DND-41 (cell line): Measurements from ENCODE around the gene KLK15.

ENCODE experiments used
- ATAC-seq: fragments of 200-7000 bp; cut with Tn5 transposase; 3 replicates; pipeline ENCODE4 v1.9.1; 2021; ENCODE audit warnings: low read depth; ENCODE audit not compliant: insufficient read depth
- DNase-seq: peaks from one replicate; pipeline ENCODE4 v3.0.0-alpha.2; 2020
- H2AFZ ChIP-seq: 2 replicates; pipeline ENCODE4 v1.6.0; 2012; ENCODE audit warnings: low read depth, low read length
- H3K27ac ChIP-seq: 2 replicates; pipeline ENCODE4 v1.5.1; 2012; ENCODE audit warnings: low read length, inconsistent platforms
- H3K27me3 ChIP-seq: fragments of 200-600 bp; sonication (generic); 2 replicates; pipeline ENCODE4 v1.6.0; 2012; ENCODE audit warnings: low read length, mild to moderate bottlenecking, inconsistent platforms; ENCODE audit not compliant: insufficient read depth, poor library complexity
- H3K36me3 ChIP-seq: 2 replicates; pipeline ENCODE4 v1.5.1; 2012; ENCODE audit warnings: low read length, inconsistent platforms; ENCODE audit not compliant: insufficient read depth
- H3K4me1 ChIP-seq: 2 replicates; pipeline ENCODE4 v1.5.1; 2012; ENCODE audit warnings: mild to moderate bottlenecking, low read length; ENCODE audit not compliant: insufficient read depth
- H3K4me2 ChIP-seq: 2 replicates; pipeline ENCODE4 v1.6.0; 2012; ENCODE audit warnings: mild to moderate bottlenecking, moderate library complexity, low read length, inconsistent platforms; ENCODE audit not compliant: insufficient read depth
- H3K4me3 ChIP-seq, 2 experiments: fragments of 200-600 bp in 1 of 2; shearing (Covaris generic) in 1 of 2; 2 replicates each; pipeline ENCODE4 v1.5.1; 2012 to 2016; ENCODE audit warnings: inconsistent platforms in 2 of 2, low read length in 2 of 2, mild to moderate bottlenecking in 2 of 2, low read depth in 1 of 2, moderate library complexity in 1 of 2
- H3K79me2 ChIP-seq: 2 replicates; pipeline ENCODE4 v1.6.0; 2012; ENCODE audit warnings: low read length, inconsistent platforms; ENCODE audit not compliant: insufficient read depth
- H3K9ac ChIP-seq: 2 replicates; pipeline ENCODE4 v1.6.0; 2012; ENCODE audit warnings: low read depth, mild to moderate bottlenecking, inconsistent platforms, low read length, moderate library complexity
- H3K9me3 ChIP-seq: 2 replicates; pipeline ENCODE4 v1.5.1; 2012; ENCODE audit warnings: low read length, moderate library complexity, mild to moderate bottlenecking, inconsistent platforms; ENCODE audit not compliant: insufficient read depth, severe bottlenecking
- H4K20me1 ChIP-seq: 2 replicates; pipeline ENCODE4 v1.6.0; 2012; ENCODE audit warnings: low read length; ENCODE audit not compliant: insufficient read depth
- EZH2 ChIP-seq: IDR thresholded peaks from 3 replicates; pipeline ENCODE4 v1.6.1; 2012; ENCODE audit warnings: borderline replicate concordance, low read depth, mild to moderate bottlenecking, moderate library complexity, low read length, inconsistent platforms; ENCODE audit not compliant: severe bottlenecking
- TF ChIP-seq, protein P1 (sequence below): IDR thresholded peaks from 2 replicates; pipeline ENCODE4 v1.5.1; 2012; ENCODE audit warnings: borderline replicate concordance, low read length, moderate library complexity, mild to moderate bottlenecking; ENCODE audit not compliant: poor library complexity, severe bottlenecking; ENCODE audit errors: extremely low read depth

Gene KLK15

DNA sequence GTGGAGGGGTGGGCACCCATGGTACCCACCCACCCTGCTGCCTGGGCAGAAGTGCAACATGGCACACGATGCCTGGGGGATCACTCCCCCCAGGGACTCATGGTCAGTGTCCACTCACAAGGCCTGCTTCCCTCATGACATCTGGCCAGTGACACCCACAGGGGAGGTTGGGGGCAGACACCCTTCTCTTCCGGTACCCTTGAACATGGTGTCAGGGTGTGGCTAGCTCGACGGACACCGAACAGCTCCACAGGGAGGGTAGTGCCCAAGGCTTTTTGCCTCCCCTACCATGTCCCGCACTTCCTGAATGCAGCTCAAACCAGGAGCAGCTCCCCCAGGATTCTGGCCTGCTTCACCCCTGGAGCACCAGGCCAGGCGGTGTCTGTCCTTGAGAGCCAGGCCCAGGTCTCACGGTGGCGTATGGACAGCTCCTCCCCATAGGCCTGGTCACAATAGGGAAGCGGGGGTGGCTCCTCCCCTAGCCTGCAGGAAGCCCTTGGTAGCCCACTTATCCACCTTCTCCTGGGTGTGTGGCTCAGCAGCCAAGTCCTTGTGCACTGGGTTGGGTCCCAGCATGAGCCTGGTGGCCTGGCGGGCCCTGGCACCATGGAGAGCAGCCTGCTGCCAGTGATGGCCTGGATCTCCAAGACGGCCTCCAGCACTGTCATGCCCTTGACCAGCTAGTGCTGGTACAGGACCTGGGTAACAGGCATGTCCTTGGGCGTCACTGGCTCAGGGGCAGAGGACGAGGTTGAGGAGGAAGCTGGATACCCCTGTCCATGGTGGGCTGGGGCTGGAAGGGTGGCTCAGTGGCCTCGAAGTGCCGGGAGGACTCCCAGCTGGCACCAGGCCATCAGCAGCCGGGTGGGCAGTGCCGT lies 35.4 kb downstream of the KLK15 start:
- H3K27ac ChIP-seq: no peak overlapping the region
- no peak overlapping the region for H3K9ac ChIP-seq
- peaks cover 55% of the 10 kb centered on the region for H3K79me2 ChIP-seq
- no peak overlapping the region for H3K4me3 ChIP-seq
- H4K20me1 ChIP-seq: peaks cover 93% of the 10 kb centered on the region
- TF ChIP-seq, protein P1, sequence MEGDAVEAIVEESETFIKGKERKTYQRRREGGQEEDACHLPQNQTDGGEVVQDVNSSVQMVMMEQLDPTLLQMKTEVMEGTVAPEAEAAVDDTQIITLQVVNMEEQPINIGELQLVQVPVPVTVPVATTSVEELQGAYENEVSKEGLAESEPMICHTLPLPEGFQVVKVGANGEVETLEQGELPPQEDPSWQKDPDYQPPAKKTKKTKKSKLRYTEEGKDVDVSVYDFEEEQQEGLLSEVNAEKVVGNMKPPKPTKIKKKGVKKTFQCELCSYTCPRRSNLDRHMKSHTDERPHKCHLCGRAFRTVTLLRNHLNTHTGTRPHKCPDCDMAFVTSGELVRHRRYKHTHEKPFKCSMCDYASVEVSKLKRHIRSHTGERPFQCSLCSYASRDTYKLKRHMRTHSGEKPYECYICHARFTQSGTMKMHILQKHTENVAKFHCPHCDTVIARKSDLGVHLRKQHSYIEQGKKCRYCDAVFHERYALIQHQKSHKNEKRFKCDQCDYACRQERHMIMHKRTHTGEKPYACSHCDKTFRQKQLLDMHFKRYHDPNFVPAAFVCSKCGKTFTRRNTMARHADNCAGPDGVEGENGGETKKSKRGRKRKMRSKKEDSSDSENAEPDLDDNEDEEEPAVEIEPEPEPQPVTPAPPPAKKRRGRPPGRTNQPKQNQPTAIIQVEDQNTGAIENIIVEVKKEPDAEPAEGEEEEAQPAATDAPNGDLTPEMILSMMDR: no peak
- no peak for TF ChIP-seq EZH2
- no peaks in the 10 kb centered on the region for H3K27me3 ChIP-seq
- ATAC-seq (no peak), DNase-seq (no peak)
- peaks cover 26% of the 10 kb centered on the region for H3K4me1 ChIP-seq
- H3K4me2 ChIP-seq: no peak overlapping the region
- H2AFZ ChIP-seq: no peak overlapping the region
- no peaks in the 10 kb centered on the region for H3K9me3 ChIP-seq
- peaks cover 75% of the 10 kb centered on the region for H3K36me3 ChIP-seq

DNA sequence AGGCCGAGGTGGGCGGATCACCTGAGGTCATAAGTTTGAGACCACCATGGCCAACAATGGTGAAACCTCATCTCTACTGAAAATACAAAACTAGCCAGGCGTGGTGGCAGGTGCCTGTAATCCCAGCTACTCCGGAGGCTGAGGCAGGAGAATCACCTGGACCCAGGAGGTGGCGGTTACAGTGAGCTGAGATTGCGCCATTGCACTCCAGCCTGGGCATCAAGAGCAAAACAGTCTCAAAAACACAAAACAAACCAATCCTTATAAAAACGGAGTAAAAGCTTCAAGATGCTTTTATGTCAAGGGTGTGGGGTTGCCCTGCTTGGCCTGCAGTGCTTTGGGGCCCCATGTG lies 36.0 kb downstream of the KLK15 start:
- Histone ChIP-seq H3K27ac (no peak overlapping the region), H3K9me3 (no peaks in the 10 kb centered on the region), H3K27me3 (no peaks in the 10 kb centered on the region), H3K36me3 (peaks cover 69% of the 10 kb centered on the region), H3K4me3 (no peak overlapping the region), H3K4me1 (peaks cover 19% of the 10 kb centered on the region), H3K4me2 (no peak overlapping the region), H3K79me2 (peaks cover 49% of the 10 kb centered on the region), H2AFZ (no peak overlapping the region), H4K20me1 (peaks cover 87% of the 10 kb centered on the region), H3K9ac (no peak overlapping the region)
- TF ChIP-seq, protein P1: no peak
- TF ChIP-seq EZH2: no peak
- DNase-seq (no peak), ATAC-seq (no peak)

DNA sequence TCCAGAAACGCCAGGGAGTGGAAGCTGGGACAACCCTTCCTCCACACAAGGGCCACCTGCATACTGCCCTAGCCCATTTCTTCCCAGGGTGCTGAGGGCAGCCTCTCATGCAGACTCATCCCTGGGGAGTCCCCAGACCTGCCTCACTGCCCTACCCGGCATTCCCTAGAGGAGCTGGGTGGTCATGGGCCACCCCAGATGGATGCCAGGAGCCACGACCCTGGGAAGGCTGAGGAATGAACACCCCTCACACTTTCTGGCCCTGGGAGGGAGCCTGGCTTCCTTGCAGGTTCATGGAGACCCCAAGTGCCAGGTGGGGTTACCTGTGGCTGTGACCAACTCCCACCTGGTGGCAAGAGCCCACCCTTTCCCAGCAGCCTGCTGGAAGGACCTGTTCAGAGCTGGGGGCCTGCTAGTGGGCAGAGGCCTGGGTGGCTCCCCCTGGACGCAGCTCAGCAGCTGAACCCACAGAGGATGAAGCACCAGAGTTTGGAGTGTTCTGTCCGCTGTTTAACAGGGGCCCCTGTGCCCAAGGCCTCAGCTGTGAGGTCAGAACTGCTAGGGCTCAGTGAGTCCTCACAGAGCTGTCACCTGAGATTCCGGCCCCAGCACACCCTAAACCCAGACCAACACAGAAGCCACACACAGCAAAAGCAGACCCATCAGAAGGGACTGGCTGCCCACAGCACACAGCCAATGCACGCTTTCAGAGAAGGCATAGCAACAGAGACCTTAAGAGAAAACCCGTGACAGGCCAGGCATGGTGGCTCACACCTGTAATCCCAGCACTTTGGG lies 36.5 kb downstream of the KLK15 start:
- H4K20me1 ChIP-seq: peaks cover 85% of the 10 kb centered on the region
- ATAC-seq (no peak), DNase-seq (no peak)
- H2AFZ ChIP-seq: no peak overlapping the region
- H3K9me3 ChIP-seq: no peaks in the 10 kb centered on the region
- no peak overlapping the region for H3K4me3 ChIP-seq
- peaks cover 43% of the 10 kb centered on the region for H3K79me2 ChIP-seq
- H3K27me3 ChIP-seq: no peaks in the 10 kb centered on the region
- no peak overlapping the region for H3K4me2 ChIP-seq
- no peak overlapping the region for H3K27ac ChIP-seq
- TF ChIP-seq, protein P1: no peak
- no peak for TF ChIP-seq EZH2
- H3K36me3 ChIP-seq: peaks cover 63% of the 10 kb centered on the region
- no peak overlapping the region for H3K9ac ChIP-seq
- peaks cover 14% of the 10 kb centered on the region for H3K4me1 ChIP-seq
